Measurements from ENCODE around the gene GOLGA1. TPM values are rescaled to one million over a fixed set of nuclear protein-coding genes. Genes with fewer than 3 reads are reported as not detected.

The GOLGA1 gene
- total and polyA plus RNA-seq, 2 of the 13 experiments (the other 11 are each of a cell fraction or from before 2014, with no cell fraction given) = 12.7 to 15.9 TPM

DNA sequence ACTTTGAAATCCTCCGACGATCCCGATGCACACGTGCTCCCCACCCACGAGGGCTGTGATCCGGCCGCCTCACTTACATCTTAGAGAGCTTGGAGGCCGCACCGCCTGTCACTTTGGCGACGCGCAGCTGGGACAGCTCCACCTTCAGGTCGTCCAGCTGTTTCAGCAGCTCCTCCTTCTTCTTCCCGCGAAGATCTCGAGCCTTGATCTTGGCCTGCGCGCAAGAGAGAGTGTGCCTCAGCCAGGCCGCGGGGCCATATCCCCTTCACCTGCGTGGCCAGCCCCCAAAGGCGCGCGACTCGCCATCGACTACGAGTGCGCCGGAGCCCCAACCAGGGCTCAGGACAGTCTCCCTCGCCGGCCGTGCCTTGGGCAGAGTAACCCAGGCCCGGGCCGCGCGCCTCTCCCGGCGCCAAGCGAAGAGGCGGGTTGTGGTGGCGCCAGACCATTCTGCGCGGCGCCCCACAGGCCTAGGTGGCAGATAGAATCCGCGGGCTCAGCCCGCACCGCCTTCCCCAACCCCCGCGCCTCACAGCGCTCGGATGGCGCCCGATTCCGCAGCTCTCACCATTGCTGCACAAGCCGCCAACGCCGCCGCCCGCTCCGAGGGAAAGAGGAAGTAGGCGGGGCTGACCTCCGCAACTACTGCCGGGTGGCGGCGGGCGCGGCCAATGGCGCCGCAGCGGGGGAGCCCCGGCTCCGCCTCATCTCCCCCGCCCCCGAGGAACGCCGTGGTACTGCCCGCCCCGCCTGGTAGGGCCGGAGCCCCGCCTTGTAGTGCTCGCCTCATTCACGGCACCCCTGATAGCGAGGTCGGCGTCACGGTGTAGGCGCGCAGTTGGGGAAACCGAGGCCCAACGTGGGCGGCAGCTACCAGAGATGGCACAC lies 79.3 kb downstream of the GOLGA1 start, which contains the start of the genes ARPC5L and RPL35 (continued):
- TF ChIP-seq, protein P1, sequence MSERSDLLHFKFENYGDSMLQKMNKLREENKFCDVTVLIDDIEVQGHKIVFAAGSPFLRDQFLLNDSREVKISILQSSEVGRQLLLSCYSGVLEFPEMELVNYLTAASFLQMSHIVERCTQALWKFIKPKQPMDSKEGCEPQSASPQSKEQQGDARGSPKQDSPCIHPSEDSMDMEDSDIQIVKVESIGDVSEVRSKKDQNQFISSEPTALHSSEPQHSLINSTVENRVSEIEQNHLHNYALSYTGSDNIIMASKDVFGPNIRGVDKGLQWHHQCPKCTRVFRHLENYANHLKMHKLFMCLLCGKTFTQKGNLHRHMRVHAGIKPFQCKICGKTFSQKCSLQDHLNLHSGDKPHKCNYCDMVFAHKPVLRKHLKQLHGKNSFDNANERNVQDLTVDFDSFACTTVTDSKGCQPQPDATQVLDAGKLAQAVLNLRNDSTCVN (CRISPR knock-in tag; IDR thresholded peaks at IDR 0.05; ENCODE audit: borderline replicate concordance) = peak; percentile 51; the same call in 1 of the 2 replicates
- TF ChIP-seq ZNF260 (CRISPR knock-in tag; IDR thresholded peaks at IDR 0.05; ENCODE audit: borderline replicate concordance, low read depth) (peak; percentile 49; the same call in 1 of the 2 replicates), ATF7-NPFF (CRISPR knock-in tag; IDR thresholded peaks at IDR 0.05; ENCODE audit: low read depth) (peak; percentile 81; the same call in 1 of the 2 replicates), ADNP (CRISPR knock-in tag; IDR thresholded peaks at IDR 0.05) (no peak), ZNF670 (CRISPR knock-in tag; IDR thresholded peaks at IDR 0.05; ENCODE audit: borderline replicate concordance) (no peak; the same call in none of the 2 replicates), ZNF235 (CRISPR knock-in tag; IDR thresholded peaks at IDR 0.05; ENCODE audit: borderline replicate concordance) (no peak), TP53 (CRISPR knock-in tag; conservative IDR thresholded peaks at IDR 0.05) (peak; percentile 56), PHB2 (IDR thresholded peaks at IDR 0.05; ENCODE audit: partially characterized antibody) (no peak), TMF1 (CRISPR knock-in tag; IDR thresholded peaks at IDR 0.05; ENCODE audit: low read depth) (peak; percentile 55; the same call in 1 of the 2 replicates), ELF1 (CRISPR knock-in tag; IDR thresholded peaks at IDR 0.05) (peak; percentile 85), ZNF335 (CRISPR knock-in tag; IDR thresholded peaks at IDR 0.05) (no peak), ZNF660 (CRISPR knock-in tag; IDR thresholded peaks at IDR 0.05; ENCODE audit: borderline replicate concordance, low read depth) (no peak), FOXC1 (CRISPR knock-in tag; IDR thresholded peaks at IDR 0.05; ENCODE audit: borderline replicate concordance) (peak; percentile 81; the same call in 1 of the 2 replicates), MEF2D (CRISPR knock-in tag; IDR thresholded peaks at IDR 0.05) (no peak; the same call in 1 of the 2 replicates), SRSF1 (optimal IDR thresholded peaks at IDR 0.05; ENCODE audit: low read depth, low read length) (peak; percentile 87), ZNF709 (CRISPR knock-in tag; IDR thresholded peaks at IDR 0.05) (peak; percentile 80), NR2F2 (IDR thresholded peaks at IDR 0.05; ENCODE audit: borderline replicate concordance, low read depth) (no peak), MLLT10 (CRISPR knock-in tag; IDR thresholded peaks at IDR 0.05) (no peak), ARID2 (CRISPR knock-in tag; IDR thresholded peaks at IDR 0.05; ENCODE audit: borderline replicate concordance) (no peak), POLR2AphosphoS5 (IDR thresholded peaks at IDR 0.05; ENCODE audit: low read depth, low read length) (peak; percentile 95), FIP1L1 (IDR thresholded peaks at IDR 0.05; ENCODE audit: borderline replicate concordance, insufficient read depth, low read depth, low read length) (no peak), FOXK1 (CRISPR knock-in tag; IDR thresholded peaks at IDR 0.05; ENCODE audit: borderline replicate concordance, low read depth) (no peak), ZNF737 (CRISPR knock-in tag; IDR thresholded peaks at IDR 0.05; ENCODE audit: borderline replicate concordance) (peak; percentile 75; the same call in 1 of the 2 replicates), ZFP82 (CRISPR knock-in tag; IDR thresholded peaks at IDR 0.05; ENCODE audit: borderline replicate concordance) (peak; percentile 76), KDM5A (IDR thresholded peaks at IDR 0.05; ENCODE audit: borderline replicate concordance, low read length) (peak; percentile 65; the same call in 1 of the 2 replicates)
- TF ChIP-seq, protein P2, sequence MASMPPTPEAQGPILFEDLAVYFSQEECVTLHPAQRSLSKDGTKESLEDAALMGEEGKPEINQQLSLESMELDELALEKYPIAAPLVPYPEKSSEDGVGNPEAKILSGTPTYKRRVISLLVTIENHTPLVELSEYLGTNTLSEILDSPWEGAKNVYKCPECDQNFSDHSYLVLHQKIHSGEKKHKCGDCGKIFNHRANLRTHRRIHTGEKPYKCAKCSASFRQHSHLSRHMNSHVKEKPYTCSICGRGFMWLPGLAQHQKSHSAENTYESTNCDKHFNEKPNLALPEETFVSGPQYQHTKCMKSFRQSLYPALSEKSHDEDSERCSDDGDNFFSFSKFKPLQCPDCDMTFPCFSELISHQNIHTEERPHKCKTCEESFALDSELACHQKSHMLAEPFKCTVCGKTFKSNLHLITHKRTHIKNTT (CRISPR knock-in tag; IDR thresholded peaks at IDR 0.05) = no peak
- TF ChIP-seq, protein P3, sequence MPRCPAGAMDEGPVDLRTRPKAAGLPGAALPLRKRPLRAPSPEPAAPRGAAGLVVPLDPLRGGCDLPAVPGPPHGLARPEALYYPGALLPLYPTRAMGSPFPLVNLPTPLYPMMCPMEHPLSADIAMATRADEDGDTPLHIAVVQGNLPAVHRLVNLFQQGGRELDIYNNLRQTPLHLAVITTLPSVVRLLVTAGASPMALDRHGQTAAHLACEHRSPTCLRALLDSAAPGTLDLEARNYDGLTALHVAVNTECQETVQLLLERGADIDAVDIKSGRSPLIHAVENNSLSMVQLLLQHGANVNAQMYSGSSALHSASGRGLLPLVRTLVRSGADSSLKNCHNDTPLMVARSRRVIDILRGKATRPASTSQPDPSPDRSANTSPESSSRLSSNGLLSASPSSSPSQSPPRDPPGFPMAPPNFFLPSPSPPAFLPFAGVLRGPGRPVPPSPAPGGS (CRISPR knock-in tag; IDR thresholded peaks at IDR 0.05) = peak; percentile 85

Measured in HepG2 (cell line).